Activated naive CD4-positive, alpha-beta T cell treated with anti-CD3 and anti-CD28 coated beads for 36 hours (primary cell): Measurements from ENCODE around the gene KCNQ5. TPM values are rescaled to one million over a fixed set of nuclear protein-coding genes. Genes with fewer than 3 reads are reported as not detected.

ENCODE experiments used
- CTCF ChIA-PET: fragments of 350-600 bp; sonication (Branson Sonifier 250); formaldehyde crosslinking; loops from one replicate; lab custom pipeline; 2021; ENCODE audit warnings: antibody characterized with exemption; lab: Charles Lee
- DNase-seq: peaks from one replicate; pipeline ENCODE4 v3.0.0-alpha.2; 2020
- H3K27ac Mint-ChIP-seq: one replicate; pipeline ENCODE4 v1.8.0; 2021; ENCODE audit warnings: mild to moderate bottlenecking, mixed read lengths
- H3K27me3 Mint-ChIP-seq: one replicate; pipeline ENCODE4 v1.8.0; 2021; ENCODE audit warnings: low read depth, mixed read lengths
- H3K36me3 Mint-ChIP-seq: one replicate; pipeline ENCODE4 v1.8.0; 2021; ENCODE audit warnings: low read depth, mixed read lengths
- H3K4me1 Mint-ChIP-seq: one replicate; pipeline ENCODE4 v1.8.0; 2021; ENCODE audit warnings: low read depth, mixed read lengths
- H3K4me3 Mint-ChIP-seq: one replicate; pipeline ENCODE4 v1.8.0; 2021; ENCODE audit warnings: mild to moderate bottlenecking, moderate library complexity, mixed read lengths
- H3K9me3 Mint-ChIP-seq: one replicate; pipeline ENCODE4 v1.8.0; 2021; ENCODE audit warnings: mixed read lengths
- intact Hi-C: fragments of 100-400 bp; cut with micrococcal nuclease; formaldehyde crosslinking; loops from one replicate; pipeline ENCODE4 v1.15.1; 2023
- total RNA-seq, 2 experiments: library from RNA; stranded (reverse); gene quantifications; one replicate each; pipeline ENCODE4 v1.2.3, GENCODE V29; 2021

Gene KCNQ5
- total RNA-seq, 2 experiments from 2014 or later = 11.8 to 12.0 TPM

- Mint-ChIP-seq H3K9me3 (no peaks in the 10 kb centered on the region), H3K36me3 (peaks cover 7% of the 10 kb centered on the region), H3K27me3 (no peaks in the 10 kb centered on the region), H3K4me3 (no peak overlapping the region), H3K27ac (no peak overlapping the region), H3K4me1 (peaks cover 17% of the 10 kb centered on the region)
- no peak for DNase-seq
- intact Hi-C loops = no loop called here
- CTCF ChIA-PET = no interaction called here
Measured at GRCh38 chr6:72642435-72642834, 20.6 kb downstream of the KCNQ5 start.

DNA sequence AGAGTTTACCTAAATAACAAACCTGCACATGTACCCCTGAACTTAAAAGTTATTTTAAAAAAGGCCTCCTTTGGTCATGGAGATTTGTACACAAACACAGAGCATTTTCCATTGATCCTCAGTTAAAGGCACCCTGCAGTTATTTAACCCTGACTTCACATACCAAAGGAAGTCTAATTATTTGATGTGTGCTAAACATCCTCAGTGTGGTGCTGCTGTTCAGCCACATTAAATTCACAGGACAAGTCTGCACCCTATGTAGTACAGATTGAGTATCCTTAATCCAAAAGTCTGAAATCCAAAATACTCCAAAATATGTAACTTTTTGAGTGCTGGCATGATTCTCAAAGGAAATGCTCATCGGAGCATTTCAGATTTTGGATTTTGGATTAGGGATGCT, 21.4 kb downstream of the KCNQ5 start:
- intact Hi-C loops = loop anchor here (1.0 kb wide), 1 partner anchor 487 kb away; no protein-coding TSS in a partner anchor
- DNase-seq = no peak
- Mint-ChIP-seq H3K27ac (no peak overlapping the region), H3K36me3 (peaks cover 8% of the 10 kb centered on the region), H3K9me3 (no peaks in the 10 kb centered on the region), H3K4me1 (peaks cover 19% of the 10 kb centered on the region), H3K4me3 (no peak overlapping the region), H3K27me3 (no peaks in the 10 kb centered on the region)
- CTCF ChIA-PET = no interaction called here

DNA sequence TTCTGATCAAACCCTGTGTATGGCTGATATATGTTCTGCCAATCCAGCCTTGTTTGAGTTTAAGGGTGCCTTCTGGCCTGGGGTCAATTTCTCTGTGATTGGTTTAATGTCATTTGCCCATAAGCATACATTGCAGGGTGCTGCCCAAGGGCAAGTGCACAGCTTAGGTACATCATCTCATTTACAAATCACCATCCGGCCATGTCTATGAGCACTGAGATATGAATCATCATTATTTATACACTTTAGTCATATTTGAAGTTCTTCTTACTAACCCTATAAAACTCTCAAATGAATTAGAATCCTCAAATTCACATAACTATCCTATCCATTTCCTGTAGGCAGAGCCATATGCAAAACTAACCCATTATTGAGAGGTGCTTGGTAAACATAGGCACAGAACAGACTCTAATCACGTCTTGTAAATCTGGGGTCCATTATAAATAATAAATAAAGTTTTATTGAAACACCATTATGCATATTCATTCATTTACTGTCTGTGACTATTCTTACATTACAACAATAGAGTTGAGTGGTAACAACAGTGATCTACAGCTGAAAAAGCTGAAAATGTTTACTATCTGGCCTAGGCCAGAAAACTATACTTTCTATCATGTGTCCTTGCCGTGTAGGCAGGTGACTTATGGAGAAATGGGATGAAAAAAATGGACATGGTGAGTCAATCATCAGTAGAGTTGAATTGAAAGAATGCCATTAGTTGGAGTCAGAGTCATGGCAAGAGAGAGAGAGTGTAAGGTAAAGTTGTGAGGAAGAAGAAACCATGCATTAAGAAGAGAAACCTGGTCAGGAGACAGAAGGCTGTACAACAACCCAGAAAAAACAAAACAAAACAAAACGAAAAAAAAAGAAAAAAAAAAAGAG, 25.0 kb downstream of the KCNQ5 start:
- peaks cover 45% of the 10 kb centered on the region for H3K4me1 Mint-ChIP-seq
- H3K27ac Mint-ChIP-seq = peak overlapping the region; percentile 63
- DNase-seq = no peak
- H3K27me3 Mint-ChIP-seq = no peaks in the 10 kb centered on the region
- CTCF ChIA-PET = interaction anchor here (0.6 to 0.7 kb wide), 3 partner anchors 17 to 1330 kb away, joined by 3 to 7 read pairs (median 5); no protein-coding TSS in a partner anchor
- no peaks in the 10 kb centered on the region for H3K9me3 Mint-ChIP-seq
- peaks cover 8% of the 10 kb centered on the region for H3K36me3 Mint-ChIP-seq
- no peak overlapping the region for H3K4me3 Mint-ChIP-seq
- intact Hi-C loops = no loop called here

GRCh38 chr6:72647489-72647888, 25.6 kb downstream of the KCNQ5 start:
- no peak for DNase-seq
- peaks cover 7% of the 10 kb centered on the region for H3K36me3 Mint-ChIP-seq
- H3K27me3 Mint-ChIP-seq = no peaks in the 10 kb centered on the region
- no peak overlapping the region for H3K4me3 Mint-ChIP-seq
- H3K27ac Mint-ChIP-seq = no peak overlapping the region
- intact Hi-C loops = no loop called here
- CTCF ChIA-PET = interaction anchor here (0.6 to 0.7 kb wide), 3 partner anchors 18 to 1329 kb away, joined by 3 to 7 read pairs (median 5); no protein-coding TSS in a partner anchor
- H3K9me3 Mint-ChIP-seq = no peaks in the 10 kb centered on the region
- H3K4me1 Mint-ChIP-seq = peaks cover 50% of the 10 kb centered on the region

- intact Hi-C loops = loop anchor here (1.0 kb wide), 4 partner anchors 10 to 177 kb away; no protein-coding TSS in a partner anchor
Measured at GRCh38 chr6:72649032-72649984, 27.4 kb downstream of the KCNQ5 start.

GRCh38 chr6:72650081-72650745, 28.3 kb downstream of the KCNQ5 start:
- Mint-ChIP-seq H3K9me3 (no peaks in the 10 kb centered on the region), H3K4me3 (no peak overlapping the region), H3K4me1 (peaks cover 58% of the 10 kb centered on the region), H3K27ac (peak overlapping the region; percentile 67), H3K27me3 (no peaks in the 10 kb centered on the region), H3K36me3 (peaks cover 7% of the 10 kb centered on the region)
- CTCF ChIA-PET = interaction anchor here (0.6 to 1.6 kb wide), 4 partner anchors 14 to 47 kb away, joined by 3 to 4 read pairs (median 4); no protein-coding TSS in a partner anchor
- intact Hi-C loops = loop anchor here (2.0 kb wide), 2 partner anchors 91 to 99 kb away; no protein-coding TSS in a partner anchor
- DNase-seq = no peak

More at GRCh38 chr6:72649032-72649984, 27.4 kb downstream of the KCNQ5 start:
- Mint-ChIP-seq H3K4me1 (peaks cover 57% of the 10 kb centered on the region), H3K4me3 (no peak overlapping the region), H3K9me3 (no peaks in the 10 kb centered on the region), H3K36me3 (peaks cover 7% of the 10 kb centered on the region), H3K27ac (peak overlapping the region; percentile 60), H3K27me3 (no peaks in the 10 kb centered on the region)
- CTCF ChIA-PET = interaction anchor here (0.7 to 1.6 kb wide), 4 partner anchors 23 to 33 kb away, joined by 3 to 4 read pairs (median 4); no protein-coding TSS in a partner anchor
- peak; percentile 57 for DNase-seq

- H3K4me3 Mint-ChIP-seq = no peak overlapping the region
- CTCF ChIA-PET = interaction anchor here (0.6 to 1.2 kb wide), 3 partner anchors 15 to 46 kb away, joined by 3 to 4 read pairs (median 4); no protein-coding TSS in a partner anchor
- DNase-seq = no peak
- H3K36me3 Mint-ChIP-seq = peaks cover 10% of the 10 kb centered on the region
- intact Hi-C loops = loop anchor here (2.0 kb wide), 2 partner anchors 90 to 98 kb away; no protein-coding TSS in a partner anchor
- H3K9me3 Mint-ChIP-seq = no peaks in the 10 kb centered on the region
- no peak overlapping the region for H3K27ac Mint-ChIP-seq
- H3K4me1 Mint-ChIP-seq = peaks cover 58% of the 10 kb centered on the region
- no peaks in the 10 kb centered on the region for H3K27me3 Mint-ChIP-seq
Measured at GRCh38 chr6:72651174-72651573, 29.3 kb downstream of the KCNQ5 start.

GRCh38 chr6:72651967-72652956, 30.4 kb downstream of the KCNQ5 start:
- CTCF ChIA-PET = interaction anchor here (0.8 kb wide), 1 partner anchor 36 kb away, joined by 4 read pairs; no protein-coding TSS in a partner anchor

DNA sequence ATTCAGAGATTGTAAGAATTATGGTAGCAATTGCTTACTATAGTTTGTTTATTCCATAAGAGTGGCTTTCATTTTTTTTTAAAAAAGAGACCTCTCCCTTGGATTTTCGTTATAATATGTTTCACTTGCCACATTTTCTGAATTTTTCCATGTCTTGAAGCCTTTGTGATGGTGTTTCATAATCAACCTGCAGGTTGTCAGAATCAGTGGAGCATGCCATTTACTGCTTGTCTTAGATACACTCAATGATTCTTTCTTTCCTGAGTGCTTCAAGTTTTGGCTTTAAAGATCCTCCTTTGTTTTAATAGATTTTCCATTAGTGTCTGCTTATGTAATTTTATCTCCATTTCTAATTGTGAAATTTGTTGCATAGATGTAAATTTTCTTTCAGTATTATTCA, 31.2 kb downstream of the KCNQ5 start:
- intact Hi-C loops = no loop called here
- CTCF ChIA-PET = no interaction called here
- H3K27ac Mint-ChIP-seq = no peak overlapping the region
- no peaks in the 10 kb centered on the region for H3K9me3 Mint-ChIP-seq
- no peaks in the 10 kb centered on the region for H3K27me3 Mint-ChIP-seq
- no peak for DNase-seq
- no peak overlapping the region for H3K4me3 Mint-ChIP-seq
- H3K4me1 Mint-ChIP-seq = peaks cover 52% of the 10 kb centered on the region
- peaks cover 6% of the 10 kb centered on the region for H3K36me3 Mint-ChIP-seq

More at GRCh38 chr6:72651967-72652956, 30.4 kb downstream of the KCNQ5 start:
- intact Hi-C loops = loop anchor here (2.0 kb wide), 2 partner anchors 89 to 97 kb away; no protein-coding TSS in a partner anchor
- Mint-ChIP-seq H3K4me3 (no peak overlapping the region), H3K4me1 (peaks cover 52% of the 10 kb centered on the region), H3K36me3 (peaks cover 6% of the 10 kb centered on the region), H3K27me3 (no peaks in the 10 kb centered on the region), H3K9me3 (no peaks in the 10 kb centered on the region), H3K27ac (no peak overlapping the region)
- no peak for DNase-seq

DNA sequence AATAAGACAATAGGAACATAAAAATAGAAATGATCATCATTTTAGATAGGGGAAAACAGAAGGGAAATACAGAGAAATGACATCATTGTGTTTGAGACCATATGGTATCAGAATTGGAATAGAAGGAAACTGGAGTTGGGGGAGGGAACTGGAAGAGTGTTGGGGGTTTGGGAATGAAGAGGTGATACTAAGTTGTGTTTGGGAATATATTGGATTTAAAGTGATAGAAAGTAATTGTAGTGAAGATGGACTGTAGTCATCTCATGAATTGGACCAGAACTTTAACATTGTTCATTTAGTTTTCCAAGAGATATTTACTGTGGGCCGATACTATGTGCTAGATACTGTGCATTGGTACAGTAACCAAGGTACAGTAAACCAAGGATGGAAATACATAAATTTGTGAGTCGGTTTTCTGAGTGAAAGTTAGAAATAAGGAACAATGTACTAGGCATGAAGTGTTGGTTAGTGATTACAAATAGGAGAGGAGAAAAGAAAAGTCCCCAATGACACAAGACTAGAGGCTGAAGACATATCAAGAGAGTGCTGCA, 32.3 kb downstream of the KCNQ5 start:
- H3K4me1 Mint-ChIP-seq = peaks cover 41% of the 10 kb centered on the region
- H3K27me3 Mint-ChIP-seq = no peaks in the 10 kb centered on the region
- DNase-seq = no peak
- H3K4me3 Mint-ChIP-seq = no peak overlapping the region
- H3K9me3 Mint-ChIP-seq = no peaks in the 10 kb centered on the region
- H3K36me3 Mint-ChIP-seq = peaks cover 5% of the 10 kb centered on the region
- CTCF ChIA-PET = no interaction called here
- H3K27ac Mint-ChIP-seq = peak overlapping the region; percentile 16
- intact Hi-C loops = no loop called here
